ENCODE measurements around the gene TFF2.

DNA sequence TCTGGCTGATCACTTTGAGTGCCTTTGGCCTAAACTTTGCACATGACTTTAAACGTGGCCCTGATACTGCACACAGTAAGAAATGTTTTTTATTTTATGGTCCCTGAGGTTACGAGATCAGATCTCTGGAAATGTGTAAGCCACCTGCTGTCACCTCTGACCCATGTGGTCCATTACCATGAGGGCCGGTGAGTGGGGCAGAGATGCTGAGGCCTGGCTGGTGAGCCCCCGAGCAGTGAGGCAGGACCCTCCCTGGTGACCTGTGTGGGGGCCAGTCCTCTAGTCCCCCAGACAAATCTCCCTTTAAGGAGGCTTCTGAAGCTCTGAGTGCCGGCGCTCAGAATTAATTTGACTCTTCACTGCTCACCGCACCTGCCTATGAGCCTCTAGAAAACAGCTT lies 48.0 kb downstream of the TFF2 start:
- TF ChIP-seq, protein P1, sequence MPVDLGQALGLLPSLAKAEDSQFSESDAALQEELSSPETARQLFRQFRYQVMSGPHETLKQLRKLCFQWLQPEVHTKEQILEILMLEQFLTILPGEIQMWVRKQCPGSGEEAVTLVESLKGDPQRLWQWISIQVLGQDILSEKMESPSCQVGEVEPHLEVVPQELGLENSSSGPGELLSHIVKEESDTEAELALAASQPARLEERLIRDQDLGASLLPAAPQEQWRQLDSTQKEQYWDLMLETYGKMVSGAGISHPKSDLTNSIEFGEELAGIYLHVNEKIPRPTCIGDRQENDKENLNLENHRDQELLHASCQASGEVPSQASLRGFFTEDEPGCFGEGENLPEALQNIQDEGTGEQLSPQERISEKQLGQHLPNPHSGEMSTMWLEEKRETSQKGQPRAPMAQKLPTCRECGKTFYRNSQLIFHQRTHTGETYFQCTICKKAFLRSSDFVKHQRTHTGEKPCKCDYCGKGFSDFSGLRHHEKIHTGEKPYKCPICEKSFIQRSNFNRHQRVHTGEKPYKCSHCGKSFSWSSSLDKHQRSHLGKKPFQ (tag by site-specific recombination; IDR thresholded peaks at IDR 0.05): no peak
- no peak for TF ChIP-seq ZNF2 (tag by site-specific recombination; IDR thresholded peaks at IDR 0.05)
- TF ChIP-seq, protein P2, sequence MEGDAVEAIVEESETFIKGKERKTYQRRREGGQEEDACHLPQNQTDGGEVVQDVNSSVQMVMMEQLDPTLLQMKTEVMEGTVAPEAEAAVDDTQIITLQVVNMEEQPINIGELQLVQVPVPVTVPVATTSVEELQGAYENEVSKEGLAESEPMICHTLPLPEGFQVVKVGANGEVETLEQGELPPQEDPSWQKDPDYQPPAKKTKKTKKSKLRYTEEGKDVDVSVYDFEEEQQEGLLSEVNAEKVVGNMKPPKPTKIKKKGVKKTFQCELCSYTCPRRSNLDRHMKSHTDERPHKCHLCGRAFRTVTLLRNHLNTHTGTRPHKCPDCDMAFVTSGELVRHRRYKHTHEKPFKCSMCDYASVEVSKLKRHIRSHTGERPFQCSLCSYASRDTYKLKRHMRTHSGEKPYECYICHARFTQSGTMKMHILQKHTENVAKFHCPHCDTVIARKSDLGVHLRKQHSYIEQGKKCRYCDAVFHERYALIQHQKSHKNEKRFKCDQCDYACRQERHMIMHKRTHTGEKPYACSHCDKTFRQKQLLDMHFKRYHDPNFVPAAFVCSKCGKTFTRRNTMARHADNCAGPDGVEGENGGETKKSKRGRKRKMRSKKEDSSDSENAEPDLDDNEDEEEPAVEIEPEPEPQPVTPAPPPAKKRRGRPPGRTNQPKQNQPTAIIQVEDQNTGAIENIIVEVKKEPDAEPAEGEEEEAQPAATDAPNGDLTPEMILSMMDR (tag by site-specific recombination; IDR thresholded peaks at IDR 0.05): no peak
- TF ChIP-seq, protein P3, sequence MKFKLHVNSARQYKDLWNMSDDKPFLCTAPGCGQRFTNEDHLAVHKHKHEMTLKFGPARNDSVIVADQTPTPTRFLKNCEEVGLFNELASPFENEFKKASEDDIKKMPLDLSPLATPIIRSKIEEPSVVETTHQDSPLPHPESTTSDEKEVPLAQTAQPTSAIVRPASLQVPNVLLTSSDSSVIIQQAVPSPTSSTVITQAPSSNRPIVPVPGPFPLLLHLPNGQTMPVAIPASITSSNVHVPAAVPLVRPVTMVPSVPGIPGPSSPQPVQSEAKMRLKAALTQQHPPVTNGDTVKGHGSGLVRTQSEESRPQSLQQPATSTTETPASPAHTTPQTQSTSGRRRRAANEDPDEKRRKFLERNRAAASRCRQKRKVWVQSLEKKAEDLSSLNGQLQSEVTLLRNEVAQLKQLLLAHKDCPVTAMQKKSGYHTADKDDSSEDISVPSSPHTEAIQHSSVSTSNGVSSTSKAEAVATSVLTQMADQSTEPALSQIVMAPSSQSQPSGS (tag by site-specific recombination; IDR thresholded peaks at IDR 0.05; ENCODE audit: low read depth): no peak
- TF ChIP-seq, protein P4, sequence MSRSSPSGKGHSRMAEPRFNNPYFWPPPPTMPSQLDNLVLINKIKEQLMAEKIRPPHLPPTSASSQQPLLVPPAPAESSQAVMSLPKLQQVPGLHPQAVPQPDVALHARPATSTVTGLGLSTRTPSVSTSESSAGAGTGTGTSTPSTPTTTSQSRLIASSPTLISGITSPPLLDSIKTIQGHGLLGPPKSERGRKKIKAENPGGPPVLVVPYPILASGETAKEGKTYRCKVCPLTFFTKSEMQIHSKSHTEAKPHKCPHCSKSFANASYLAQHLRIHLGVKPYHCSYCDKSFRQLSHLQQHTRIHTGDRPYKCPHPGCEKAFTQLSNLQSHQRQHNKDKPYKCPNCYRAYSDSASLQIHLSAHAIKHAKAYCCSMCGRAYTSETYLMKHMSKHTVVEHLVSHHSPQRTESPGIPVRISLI (tag by site-specific recombination; IDR thresholded peaks at IDR 0.05): no peak

Data from HEK293 (cell line).